ENCODE measurements around the gene SRRM2.

The SRRM2 gene

DNA sequence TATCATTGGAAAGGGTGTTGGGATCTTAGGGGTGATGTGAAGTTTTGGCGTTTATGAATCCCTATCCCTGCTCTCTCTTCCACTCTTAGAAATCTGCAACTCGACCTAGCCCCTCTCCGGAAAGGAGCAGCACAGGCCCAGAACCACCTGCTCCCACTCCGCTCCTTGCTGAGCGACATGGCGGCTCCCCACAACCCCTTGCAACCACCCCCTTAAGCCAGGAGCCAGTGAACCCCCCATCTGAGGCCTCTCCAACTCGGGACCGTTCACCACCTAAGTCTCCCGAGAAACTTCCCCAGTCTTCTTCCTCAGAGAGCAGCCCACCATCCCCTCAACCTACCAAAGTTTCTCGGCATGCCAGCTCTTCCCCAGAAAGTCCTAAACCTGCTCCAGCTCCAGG is 9.0 kb downstream of the SRRM2 start:
- peaks cover 90% of the 10 kb centered on the region for H4K20me1 ChIP-seq (ENCODE audit: insufficient read depth, low read length)
- no peak overlapping the region for H2AFZ ChIP-seq (ENCODE audit: low read depth, low read length)
- H3K79me2 ChIP-seq (ENCODE audit: low read length): peaks cover 100% of the 10 kb centered on the region
- no peak overlapping the region for H3K4me2 ChIP-seq (ENCODE audit: low read length)
- no peaks in the 10 kb centered on the region for H3K27me3 ChIP-seq (ENCODE audit: low read depth, low read length)
- no peak overlapping the region for H3K27ac ChIP-seq (ENCODE audit: low read length)
- peaks cover 91% of the 10 kb centered on the region for H3K36me3 ChIP-seq (replicated peaks; ENCODE audit: low read depth, low read length)
- H3K4me3 ChIP-seq (ENCODE audit: low read length): no peak overlapping the region
- TF ChIP-seq, protein P1, sequence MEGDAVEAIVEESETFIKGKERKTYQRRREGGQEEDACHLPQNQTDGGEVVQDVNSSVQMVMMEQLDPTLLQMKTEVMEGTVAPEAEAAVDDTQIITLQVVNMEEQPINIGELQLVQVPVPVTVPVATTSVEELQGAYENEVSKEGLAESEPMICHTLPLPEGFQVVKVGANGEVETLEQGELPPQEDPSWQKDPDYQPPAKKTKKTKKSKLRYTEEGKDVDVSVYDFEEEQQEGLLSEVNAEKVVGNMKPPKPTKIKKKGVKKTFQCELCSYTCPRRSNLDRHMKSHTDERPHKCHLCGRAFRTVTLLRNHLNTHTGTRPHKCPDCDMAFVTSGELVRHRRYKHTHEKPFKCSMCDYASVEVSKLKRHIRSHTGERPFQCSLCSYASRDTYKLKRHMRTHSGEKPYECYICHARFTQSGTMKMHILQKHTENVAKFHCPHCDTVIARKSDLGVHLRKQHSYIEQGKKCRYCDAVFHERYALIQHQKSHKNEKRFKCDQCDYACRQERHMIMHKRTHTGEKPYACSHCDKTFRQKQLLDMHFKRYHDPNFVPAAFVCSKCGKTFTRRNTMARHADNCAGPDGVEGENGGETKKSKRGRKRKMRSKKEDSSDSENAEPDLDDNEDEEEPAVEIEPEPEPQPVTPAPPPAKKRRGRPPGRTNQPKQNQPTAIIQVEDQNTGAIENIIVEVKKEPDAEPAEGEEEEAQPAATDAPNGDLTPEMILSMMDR (IDR thresholded peaks at IDR 0.05; ENCODE audit: low read depth, low read length): no peak
- TF ChIP-seq EZH2phosphoT487 (IDR thresholded peaks at IDR 0.05; ENCODE audit: low read depth): no peak
- H3K9me3 ChIP-seq (ENCODE audit: insufficient read depth, low read length): no peaks in the 10 kb centered on the region
- peaks cover 2% of the 10 kb centered on the region; the same call in 1 of the 2 replicates for H3K4me1 ChIP-seq (ENCODE audit: low read length)
- H3K9ac ChIP-seq (ENCODE audit: low read length): no peak overlapping the region

DNA sequence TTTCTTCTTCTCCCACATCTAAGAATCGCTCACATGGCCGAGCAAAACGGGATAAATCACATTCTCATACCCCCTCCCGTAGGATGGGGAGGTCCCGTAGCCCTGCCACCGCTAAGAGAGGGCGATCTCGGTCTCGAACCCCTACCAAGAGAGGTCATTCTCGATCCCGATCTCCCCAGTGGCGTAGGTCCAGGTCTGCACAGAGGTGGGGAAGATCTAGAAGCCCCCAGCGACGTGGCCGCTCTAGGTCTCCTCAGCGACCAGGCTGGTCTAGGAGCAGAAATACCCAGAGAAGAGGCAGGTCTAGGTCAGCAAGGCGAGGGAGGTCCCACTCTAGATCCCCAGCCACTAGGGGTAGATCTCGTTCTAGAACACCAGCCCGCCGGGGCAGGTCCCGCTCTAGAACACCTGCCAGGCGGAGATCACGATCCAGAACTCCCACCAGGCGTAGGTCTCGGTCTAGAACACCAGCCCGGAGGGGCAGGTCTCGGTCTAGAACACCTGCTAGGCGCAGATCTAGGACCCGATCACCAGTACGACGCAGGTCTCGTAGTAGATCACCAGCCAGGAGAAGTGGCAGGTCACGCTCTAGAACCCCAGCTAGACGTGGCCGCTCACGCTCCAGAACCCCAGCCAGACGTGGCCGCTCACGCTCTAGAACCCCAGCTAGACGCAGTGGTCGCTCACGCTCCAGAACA is 9.6 kb downstream of the SRRM2 start:
- Histone ChIP-seq H3K79me2 (ENCODE audit: low read length) (peaks cover 100% of the 10 kb centered on the region), H3K4me2 (ENCODE audit: low read length) (no peak overlapping the region), H3K4me1 (ENCODE audit: low read length) (no peaks in the 10 kb centered on the region), H3K27me3 (ENCODE audit: low read depth, low read length) (no peaks in the 10 kb centered on the region), H3K9me3 (ENCODE audit: insufficient read depth, low read length) (no peaks in the 10 kb centered on the region), H3K27ac (ENCODE audit: low read length) (no peak overlapping the region), H3K9ac (ENCODE audit: low read length) (no peak overlapping the region), H3K36me3 (replicated peaks; ENCODE audit: low read depth, low read length) (peaks cover 93% of the 10 kb centered on the region), H2AFZ (ENCODE audit: low read depth, low read length) (no peak overlapping the region), H3K4me3 (ENCODE audit: low read length) (no peak overlapping the region), H4K20me1 (ENCODE audit: insufficient read depth, low read length) (peaks cover 90% of the 10 kb centered on the region)
- TF ChIP-seq, protein P1 (IDR thresholded peaks at IDR 0.05; ENCODE audit: low read depth, low read length): no peak
- no peak for TF ChIP-seq EZH2phosphoT487 (IDR thresholded peaks at IDR 0.05; ENCODE audit: low read depth)

DNA sequence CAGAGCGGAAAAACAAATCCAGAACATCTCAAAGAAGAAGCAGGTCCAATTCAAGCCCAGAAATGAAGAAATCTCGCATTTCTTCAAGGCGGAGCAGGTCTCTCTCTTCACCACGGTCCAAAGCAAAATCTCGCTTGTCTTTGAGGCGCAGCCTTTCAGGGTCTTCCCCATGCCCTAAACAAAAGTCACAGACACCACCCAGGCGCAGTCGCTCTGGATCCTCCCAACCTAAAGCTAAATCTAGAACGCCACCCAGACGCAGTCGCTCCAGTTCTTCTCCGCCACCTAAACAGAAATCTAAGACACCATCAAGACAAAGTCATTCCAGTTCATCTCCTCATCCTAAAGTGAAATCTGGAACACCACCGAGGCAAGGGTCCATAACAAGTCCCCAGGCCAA is 10.3 kb downstream of the SRRM2 start:
- Histone ChIP-seq H4K20me1 (ENCODE audit: insufficient read depth, low read length) (peaks cover 90% of the 10 kb centered on the region), H3K9ac (ENCODE audit: low read length) (no peak overlapping the region), H3K4me1 (ENCODE audit: low read length) (no peaks in the 10 kb centered on the region), H3K79me2 (ENCODE audit: low read length) (peaks cover 100% of the 10 kb centered on the region), H3K9me3 (ENCODE audit: insufficient read depth, low read length) (no peaks in the 10 kb centered on the region), H3K27ac (ENCODE audit: low read length) (no peak overlapping the region), H3K4me2 (ENCODE audit: low read length) (no peak overlapping the region), H3K36me3 (replicated peaks; ENCODE audit: low read depth, low read length) (peaks cover 93% of the 10 kb centered on the region), H3K4me3 (ENCODE audit: low read length) (no peak overlapping the region), H3K27me3 (ENCODE audit: low read depth, low read length) (no peaks in the 10 kb centered on the region), H2AFZ (ENCODE audit: low read depth, low read length) (no peak overlapping the region)
- TF ChIP-seq, protein P1 (IDR thresholded peaks at IDR 0.05; ENCODE audit: low read depth, low read length): no peak
- no peak for TF ChIP-seq EZH2phosphoT487 (IDR thresholded peaks at IDR 0.05; ENCODE audit: low read depth)

DNA sequence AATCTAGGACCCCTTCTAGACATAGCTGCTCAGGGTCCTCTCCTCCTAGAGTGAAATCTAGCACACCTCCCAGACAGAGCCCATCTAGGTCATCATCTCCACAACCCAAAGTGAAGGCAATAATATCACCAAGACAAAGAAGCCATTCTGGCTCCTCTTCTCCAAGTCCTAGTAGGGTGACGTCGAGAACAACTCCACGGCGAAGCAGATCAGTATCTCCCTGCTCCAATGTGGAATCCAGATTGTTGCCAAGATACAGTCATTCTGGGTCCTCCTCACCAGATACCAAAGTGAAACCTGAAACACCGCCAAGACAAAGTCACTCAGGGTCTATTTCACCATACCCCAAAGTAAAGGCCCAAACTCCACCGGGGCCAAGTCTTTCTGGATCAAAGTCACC is 10.7 kb downstream of the SRRM2 start:
- Histone ChIP-seq H3K9me3 (ENCODE audit: insufficient read depth, low read length) (no peaks in the 10 kb centered on the region), H3K4me3 (ENCODE audit: low read length) (no peak overlapping the region), H3K9ac (ENCODE audit: low read length) (no peak overlapping the region), H3K27me3 (ENCODE audit: low read depth, low read length) (no peaks in the 10 kb centered on the region), H3K79me2 (ENCODE audit: low read length) (peaks cover 100% of the 10 kb centered on the region), H4K20me1 (ENCODE audit: insufficient read depth, low read length) (peaks cover 91% of the 10 kb centered on the region), H3K4me1 (ENCODE audit: low read length) (no peaks in the 10 kb centered on the region), H3K36me3 (replicated peaks; ENCODE audit: low read depth, low read length) (peaks cover 94% of the 10 kb centered on the region), H3K27ac (ENCODE audit: low read length) (no peak overlapping the region), H2AFZ (ENCODE audit: low read depth, low read length) (no peak overlapping the region), H3K4me2 (ENCODE audit: low read length) (no peak overlapping the region)
- TF ChIP-seq, protein P1 (IDR thresholded peaks at IDR 0.05; ENCODE audit: low read depth, low read length): no peak
- TF ChIP-seq EZH2phosphoT487 (IDR thresholded peaks at IDR 0.05; ENCODE audit: low read depth): no peak
